22Rv1 (cell line): ENCODE data around the gene FOXP1.

Experiments
- CTCF ChIP-seq: fragments of 450-650 bp; IDR thresholded peaks from 2 replicates; pipeline ENCODE4 v1.5.1; 2017; ENCODE audit warnings: mild to moderate bottlenecking
- ZFX ChIP-seq: fragments of 450-650 bp; IDR thresholded peaks from 2 replicates; pipeline ENCODE4 v1.6.1; 2017; ENCODE audit warnings: antibody characterized with exemption, borderline replicate concordance

GRCh38 chr3:70926835-70927234 is 656.7 kb downstream of the FOXP1 start:
- no peak for TF ChIP-seq CTCF
- TF ChIP-seq ZFX, result no peak
